ENCODE results near the gene GTPBP4. TPM values are rescaled to one million over a fixed set of nuclear protein-coding genes. Genes with fewer than 3 reads are reported as not detected.

The GTPBP4 gene
- total and polyA plus RNA-seq, 4 donors: 9.8 to 15.1 (median 12.1) TPM

- no peak for DNase-seq (ENCODE audit: low spot score)
- 91% methylated on average over 10 of the region's 10 CpGs for WGBS
- Histone ChIP-seq H3K27me3 (ENCODE audit: control insufficient read depth in 4 of 4, insufficient read depth in 4 of 4, low read length in 3 of 4) (no peaks in the 10 kb centered on the region), H3K4me1 (ENCODE audit: control insufficient read depth in 4 of 4, insufficient read depth in 4 of 4, low read length in 3 of 4) (no peaks in the 10 kb centered on the region), H3K9me3 (ENCODE audit: control insufficient read depth in 4 of 4, low read length in 3 of 4) (no peaks in the 10 kb centered on the region), H3K9ac (ENCODE audit: low read depth in 1 of 2, low read length in 2 of 2) (no peak overlapping the region), H3K4me3 (ENCODE audit: low read depth in 1 of 3, low read length in 3 of 3) (no peak overlapping the region), H3K27ac (ENCODE audit: low read depth in 1 of 2, low read length in 2 of 2) (no peak overlapping the region), H3K36me3 (ENCODE audit: control insufficient read depth in 4 of 4, insufficient read depth in 3 of 4, low read depth in 1 of 4, low read length in 3 of 4) (peaks cover 0 to 2% (median 0%) of the 10 kb centered on the region in 4 donors)
- TF ChIP-seq RXRA (IDR thresholded peaks at IDR 0.05) (no peak), HNF4G (IDR thresholded peaks at IDR 0.05) (no peak)
Observed at GRCh38 chr10:938941-939678, 49.1 kb upstream of the GTPBP4 start.

DNA sequence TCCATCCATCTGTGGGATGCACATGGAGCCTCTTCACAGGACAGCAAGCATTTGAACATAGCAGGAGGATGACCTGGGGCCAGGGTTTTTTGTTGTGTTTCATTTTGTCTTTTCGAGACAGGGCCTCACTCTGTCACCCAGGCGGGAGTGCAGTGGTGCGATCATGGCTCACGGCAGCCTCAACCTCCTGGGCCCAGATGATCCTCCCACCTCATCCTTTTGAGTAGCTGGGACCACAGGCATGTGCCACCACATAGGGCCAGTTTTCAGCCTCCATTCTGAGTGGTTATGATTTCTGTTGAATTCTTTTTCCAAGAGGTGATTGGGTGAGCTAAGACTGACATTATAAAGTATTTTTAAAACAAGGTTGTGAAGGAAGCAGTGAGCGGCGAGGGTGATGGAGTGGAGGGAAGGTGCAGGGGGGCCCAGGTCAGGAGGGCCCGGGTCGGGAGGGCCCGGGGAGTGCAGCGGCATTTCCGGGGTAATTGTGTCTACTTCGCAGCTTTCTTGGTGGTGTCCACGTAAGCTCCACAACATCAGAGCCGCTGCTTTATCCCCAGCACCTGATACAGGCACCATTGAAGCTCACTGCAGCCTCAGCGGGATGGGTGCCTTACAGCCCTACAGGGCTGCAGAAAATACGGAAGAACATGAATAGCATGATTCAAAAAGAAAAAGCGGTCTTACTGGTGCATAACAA lies 44.8 kb upstream of the GTPBP4 start:
- DNase-seq (ENCODE audit: low spot score): no peak
- Histone ChIP-seq H3K9ac (ENCODE audit: low read depth in 1 of 2, low read length in 2 of 2) (no peak overlapping the region), H3K27me3 (ENCODE audit: control insufficient read depth in 4 of 4, insufficient read depth in 4 of 4, low read length in 3 of 4) (no peaks in the 10 kb centered on the region), H3K27ac (ENCODE audit: low read depth in 1 of 2, low read length in 2 of 2) (no peak overlapping the region), H3K4me1 (ENCODE audit: control insufficient read depth in 4 of 4, insufficient read depth in 4 of 4, low read length in 3 of 4) (no peaks in the 10 kb centered on the region), H3K4me3 (ENCODE audit: low read depth in 1 of 3, low read length in 3 of 3) (no peak overlapping the region), H3K36me3 (ENCODE audit: control insufficient read depth in 4 of 4, insufficient read depth in 3 of 4, low read depth in 1 of 4, low read length in 3 of 4) (no peaks in the 10 kb centered on the region), H3K9me3 (ENCODE audit: control insufficient read depth in 4 of 4, low read length in 3 of 4) (no peaks in the 10 kb centered on the region)
- TF ChIP-seq HNF4A (conservative IDR thresholded peaks at IDR 0.05) (no peak), FOXA1 (IDR thresholded peaks at IDR 0.05) (no peak), REST (IDR thresholded peaks at IDR 0.05) (no peak), ZBTB33 (IDR thresholded peaks at IDR 0.05) (no peak), SP1 (IDR thresholded peaks at IDR 0.05) (no peak), RXRA (IDR thresholded peaks at IDR 0.05) (no peak), MAX (IDR thresholded peaks at IDR 0.05) (no peak), JUND (IDR thresholded peaks at IDR 0.05) (no peak)
- TF ChIP-seq, protein P1, sequence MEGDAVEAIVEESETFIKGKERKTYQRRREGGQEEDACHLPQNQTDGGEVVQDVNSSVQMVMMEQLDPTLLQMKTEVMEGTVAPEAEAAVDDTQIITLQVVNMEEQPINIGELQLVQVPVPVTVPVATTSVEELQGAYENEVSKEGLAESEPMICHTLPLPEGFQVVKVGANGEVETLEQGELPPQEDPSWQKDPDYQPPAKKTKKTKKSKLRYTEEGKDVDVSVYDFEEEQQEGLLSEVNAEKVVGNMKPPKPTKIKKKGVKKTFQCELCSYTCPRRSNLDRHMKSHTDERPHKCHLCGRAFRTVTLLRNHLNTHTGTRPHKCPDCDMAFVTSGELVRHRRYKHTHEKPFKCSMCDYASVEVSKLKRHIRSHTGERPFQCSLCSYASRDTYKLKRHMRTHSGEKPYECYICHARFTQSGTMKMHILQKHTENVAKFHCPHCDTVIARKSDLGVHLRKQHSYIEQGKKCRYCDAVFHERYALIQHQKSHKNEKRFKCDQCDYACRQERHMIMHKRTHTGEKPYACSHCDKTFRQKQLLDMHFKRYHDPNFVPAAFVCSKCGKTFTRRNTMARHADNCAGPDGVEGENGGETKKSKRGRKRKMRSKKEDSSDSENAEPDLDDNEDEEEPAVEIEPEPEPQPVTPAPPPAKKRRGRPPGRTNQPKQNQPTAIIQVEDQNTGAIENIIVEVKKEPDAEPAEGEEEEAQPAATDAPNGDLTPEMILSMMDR (IDR thresholded peaks at IDR 0.05; ENCODE audit: low read depth, low read length, missing input control): no peak
- WGBS: 94% methylated on average over 17 of the region's 17 CpGs
